Tibial nerve (tissue), 4 donors: Measurements from ENCODE around the gene CDPF1. TPM values are rescaled to one million over a fixed set of nuclear protein-coding genes. Genes with fewer than 3 reads are reported as not detected.

ENCODE experiments used
- DNase-seq, 2 donors: peaks; one replicate each; pipeline ENCODE4 v3.0.0-alpha.2; 2019; ENCODE audit warnings: low spot score in 2 of 2
- H3K27ac ChIP-seq, 4 donors: fragments of 200-600 bp; sonication (generic) in 3 of 4; one replicate each; pipeline ENCODE4 v1.5.1; 2017 to 2019; ENCODE audit warnings: mild to moderate bottlenecking in 1 of 4
- H3K27me3 ChIP-seq, 2 donors: fragments of 200-600 bp; sonication (generic) in 1 of 2; one replicate each; pipeline versions ENCODE4 v1.5.1 to v1.6.0; 2017 to 2019
- H3K36me3 ChIP-seq, 3 donors: fragments of 200-600 bp; sonication (generic); one replicate each; pipeline ENCODE4 v1.5.1; 2018 to 2019
- H3K4me1 ChIP-seq, 4 donors: fragments of 200-600 bp; sonication (generic) in 3 of 4; one replicate each; pipeline ENCODE4 v1.5.1; 2017 to 2019
- H3K4me3 ChIP-seq, 4 donors: fragments of 200-600 bp; sonication (generic) in 3 of 4; one replicate each; pipeline ENCODE4 v1.5.1; 2017 to 2019; ENCODE audit warnings: mild to moderate bottlenecking in 1 of 4, moderate library complexity in 1 of 4
- H3K9me3 ChIP-seq, 4 donors: fragments of 200-600 bp; sonication (generic) in 3 of 4; one replicate each; pipeline ENCODE4 v1.5.1; 2017 to 2019
- CTCF ChIP-seq, 5 experiments: fragments of 200-600 bp in 3 of 5; fragments of 450-650 bp in 2 of 5; sonication (generic) in 3 of 5; IDR thresholded peaks; one replicate each; pipeline ENCODE4 v1.5.1; 2016 to 2019; ENCODE audit warnings: antibody characterized with exemption in 5 of 5, mild to moderate bottlenecking in 3 of 5, moderate library complexity in 2 of 5
- EP300 ChIP-seq, 2 donors: sonication (generic); formaldehyde crosslinking; IDR thresholded peaks; one replicate each; pipeline ENCODE4 v1.6.1; 2017; ENCODE audit warnings: antibody characterized with exemption in 2 of 2, mild to moderate bottlenecking in 1 of 2
- POLR2A ChIP-seq, 2 donors: fragments of 450-650 bp; IDR thresholded peaks; one replicate each; pipeline ENCODE4 v1.6.1; 2017; ENCODE audit warnings: antibody characterized with exemption in 2 of 2, mild to moderate bottlenecking in 2 of 2, moderate library complexity in 2 of 2
- WGBS, 2 donors: methylation state at CpG; one replicate each; pipeline ENCODE4 v1.1.5; 2018; 5-methylcytosine and 5-hydroxymethylcytosine counted together
- total RNA-seq, 4 donors: library from RNA; depleted of rRNA; stranded (reverse); fragments of >200 nt; gene quantifications; one replicate each; pipeline ENCODE4 v1.1.0, GENCODE V29; 2016

Gene CDPF1
- total RNA-seq, result 10 to 100 TPM in 3 of 4 donors, 1 to 10 TPM in 1; 7.5 to 22.5 (median 17.4) TPM

GRCh38 chr22:46250035-46250782 is at the start of gene CDPF1:
Gene CDPF1, minus strand, starts transcription at chr22:46250293. Its CDS starts 2,009 bp downstream, at chr22:46248284.
- H3K36me3 ChIP-seq, result peaks cover 0 to 3% (median 0%) of the 10 kb centered on the region in 3 donors
- no peaks in the 10 kb centered on the region for H3K27me3 ChIP-seq
- H3K27ac ChIP-seq, result peak within 1 kb of the TSS; percentile 66 to 94 (median 90)
- peak within 1 kb of the TSS; percentile 73 to 95 (median 90) for H3K4me3 ChIP-seq
- H3K4me1 ChIP-seq, result peaks cover 0 to 46% (median 22%) of the 10 kb centered on the region in 4 donors
- H3K9me3 ChIP-seq, result no peaks in the 10 kb centered on the region
- WGBS, 2 donors, result 0% methylated on average over 10 to 89 of the region's 89 CpGs
- peak; percentile 79 to 80 for DNase-seq
- peak; percentile 88 for TF ChIP-seq POLR2A (IDR thresholded peaks at IDR 0.05)
- TF ChIP-seq CTCF (IDR thresholded peaks at IDR 0.05), result peak in 1 of 5 experiments; percentile 29
- peak in 1 of 2 donors; percentile 82 for TF ChIP-seq EP300 (IDR thresholded peaks at IDR 0.05)

GRCh38 chr22:46299101-46299500 is 49.0 kb upstream of the CDPF1 start:
- Histone ChIP-seq H3K4me3 (no peak overlapping the region), H3K27me3 (no peaks in the 10 kb centered on the region), H3K9me3 (no peaks in the 10 kb centered on the region), H3K36me3 (peaks cover 0 to under 1% (median 0%) of the 10 kb centered on the region in 3 donors), H3K27ac (no peak overlapping the region), H3K4me1 (peaks cover 0 to 23% (median 15%) of the 10 kb centered on the region in 4 donors)
- 89 to 93% methylated on average over 13 of the region's 13 CpGs for WGBS, 2 donors
- no peak for DNase-seq
- TF ChIP-seq POLR2A (IDR thresholded peaks at IDR 0.05) (no peak), CTCF (IDR thresholded peaks at IDR 0.05) (no peak), EP300 (IDR thresholded peaks at IDR 0.05) (no peak)

GRCh38 chr22:46297151-46297812 is 47.2 kb upstream of the CDPF1 start:
- peak overlapping the region in 1 of 4 donors; percentile 94 for H3K27ac ChIP-seq
- no peaks in the 10 kb centered on the region for H3K27me3 ChIP-seq
- DNase-seq, result no peak
- peaks cover 0 to 23% (median 15%) of the 10 kb centered on the region in 4 donors for H3K4me1 ChIP-seq
- H3K9me3 ChIP-seq, result peaks cover 0 to under 1% (median 0%) of the 10 kb centered on the region in 4 donors
- peak overlapping the region; percentile 35 to 71 (median 65) for H3K4me3 ChIP-seq
- WGBS, 2 donors, result 5 to 9% methylated on average over 21 to 24 of the region's 32 CpGs
- H3K36me3 ChIP-seq, result peaks cover 0 to 19% (median 3%) of the 10 kb centered on the region in 3 donors
- TF ChIP-seq POLR2A (IDR thresholded peaks at IDR 0.05) (no peak), CTCF (IDR thresholded peaks at IDR 0.05) (no peak), EP300 (IDR thresholded peaks at IDR 0.05) (no peak)

GRCh38 chr22:46296257-46297150 is 46.4 kb upstream of the CDPF1 start, which contains the start of gene GTSE1:
Gene GTSE1, plus strand, starts transcription at chr22:46296870. Its CDS starts 531 bp downstream, at chr22:46297401.
- peaks cover 0 to 27% (median 3%) of the 10 kb centered on the region in 3 donors for H3K36me3 ChIP-seq
- H3K4me1 ChIP-seq, result peaks cover 0 to 23% (median 15%) of the 10 kb centered on the region in 4 donors
- H3K27me3 ChIP-seq, result no peaks in the 10 kb centered on the region
- peak within 1 kb of the TSS; percentile 68 to 96 (median 92) for H3K27ac ChIP-seq
- WGBS, 2 donors, result 0 to 1% methylated on average over 55 to 74 of the region's 76 CpGs
- peaks cover 0 to 8% (median 0%) of the 10 kb centered on the region in 4 donors for H3K9me3 ChIP-seq
- TF ChIP-seq CTCF (IDR thresholded peaks at IDR 0.05) (peak; percentile 22 to 57 (median 29)), EP300 (IDR thresholded peaks at IDR 0.05) (peak; percentile 78 to 83), POLR2A (IDR thresholded peaks at IDR 0.05) (peak; percentile 13 to 45)
- peak; percentile 92 to 95 for DNase-seq
- H3K4me3 ChIP-seq, result peak within 1 kb of the TSS; percentile 35 to 71 (median 65)
